HG02840 (cell line): ENCODE results near the gene TTLL6.

Experiments
- ATAC-seq: cut with Tn5 transposase; IDR thresholded peaks from one replicate; pipeline ENCODE4 v1.9.1; 2021; ENCODE audit warnings: mild to moderate bottlenecking, moderate library complexity, moderate number of reproducible peaks; ENCODE audit not compliant: unreplicated experiment, low FRiP score

TTLL6 gene

DNA sequence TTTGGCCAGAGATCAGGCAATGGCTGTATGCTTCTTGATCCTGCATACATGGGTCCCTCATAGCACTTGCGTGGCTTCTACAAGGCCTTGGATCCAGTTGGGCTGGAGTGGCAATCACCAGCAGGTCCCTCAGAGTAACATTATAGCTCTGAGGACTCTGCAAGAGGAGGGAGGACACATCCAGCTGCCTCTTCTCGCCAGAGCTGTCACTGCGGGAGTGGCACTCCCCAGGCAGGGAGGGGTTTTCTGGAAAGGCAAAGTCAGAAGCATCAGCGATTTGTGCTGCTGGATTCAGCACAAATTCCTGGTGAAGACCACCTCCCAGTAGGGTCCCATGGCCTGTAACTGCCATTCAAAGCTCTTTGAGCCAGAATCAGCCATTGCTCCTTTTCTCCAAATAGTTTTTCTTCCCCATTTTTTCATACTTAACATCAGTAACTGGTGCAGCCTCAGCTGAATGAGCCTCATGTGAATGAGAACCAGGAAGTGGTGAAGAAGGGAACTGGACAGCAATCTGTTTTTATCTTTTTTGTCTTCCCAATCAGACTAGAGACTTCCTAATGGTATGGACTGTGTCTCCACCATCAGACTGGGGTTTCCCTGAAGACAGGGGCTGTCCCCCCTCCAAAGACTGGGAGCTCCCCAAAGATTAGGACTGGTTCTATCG lies 47.9 kb downstream of the TTLL6 start:
- no peak for ATAC-seq

DNA sequence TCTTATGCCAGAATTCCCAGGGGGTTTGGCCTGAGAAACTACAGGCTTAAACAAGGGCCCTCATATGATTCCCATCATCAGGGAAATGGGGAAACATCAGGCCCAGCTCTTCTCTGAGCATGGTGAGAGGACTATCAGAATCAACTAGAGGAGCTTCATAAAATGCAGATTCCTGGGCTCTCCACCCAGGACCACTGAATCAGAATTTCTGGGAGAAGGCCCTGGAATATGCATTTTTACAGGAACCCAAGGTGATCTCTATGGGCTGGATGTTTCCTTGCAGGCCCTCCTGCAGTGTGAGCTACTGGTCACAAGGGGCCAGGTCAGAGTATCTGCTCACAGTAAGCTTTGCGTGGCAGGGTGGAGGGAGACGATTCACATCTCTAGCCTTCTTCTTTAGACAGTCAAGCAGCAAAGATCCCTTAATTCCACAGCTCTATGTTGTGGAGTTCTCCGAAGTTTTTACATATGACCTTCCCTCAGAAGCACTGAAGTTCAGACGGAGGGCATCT lies 49.7 kb downstream of the TTLL6 start:
- ATAC-seq, result no peak

GRCh38 chr17:48761114-48761513 lies 55.9 kb downstream of the TTLL6 start:
- ATAC-seq, result no peak

- no peak for ATAC-seq
Observed at GRCh38 chr17:48760411-48760810, 56.6 kb downstream of the TTLL6 start.

- no peak for ATAC-seq
Observed at GRCh38 chr17:48759288-48759687, 57.7 kb downstream of the TTLL6 start.

DNA sequence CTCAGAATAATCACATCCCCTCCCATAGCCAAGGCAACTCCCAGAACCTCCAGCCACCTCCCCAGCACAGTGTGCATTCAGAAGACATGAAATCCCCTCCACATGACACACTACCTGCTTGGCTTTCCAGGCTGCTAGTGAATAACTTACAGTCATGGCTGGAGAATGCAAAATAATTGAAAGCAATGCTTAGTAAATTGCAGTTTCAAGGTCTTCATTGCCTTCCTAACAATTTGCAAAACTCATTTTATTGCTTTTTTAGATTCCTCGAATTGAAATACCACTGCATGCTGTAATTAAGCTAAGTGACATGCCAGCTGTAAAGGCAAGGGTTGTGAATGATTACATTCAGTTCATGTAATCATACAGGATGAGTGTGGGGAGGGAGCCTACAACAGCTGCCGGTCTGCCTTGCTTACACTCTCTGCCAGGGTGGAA lies 59.5 kb downstream of the TTLL6 start:
- no peak for ATAC-seq

GRCh38 chr17:48756830-48757251 lies 60.2 kb downstream of the TTLL6 start:
- no peak for ATAC-seq

DNA sequence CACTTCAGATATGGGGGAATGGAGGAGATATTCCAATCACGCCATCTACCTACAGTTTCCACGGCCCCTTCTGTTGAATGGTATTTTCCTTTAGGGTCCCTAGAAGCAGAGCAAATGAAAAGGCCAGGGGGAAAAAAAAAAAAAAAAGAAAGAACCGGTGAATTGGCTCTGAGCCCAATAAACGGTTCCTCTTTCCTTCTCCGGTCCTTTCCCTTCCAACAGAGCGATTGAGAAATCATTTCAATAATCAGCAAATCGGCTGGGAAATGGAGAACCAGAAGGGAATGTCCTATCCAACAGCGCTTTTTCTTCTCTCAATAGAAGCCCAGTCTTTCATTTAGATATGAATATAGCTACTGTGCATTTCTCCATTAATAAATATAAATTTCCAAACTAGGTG lies 61.7 kb downstream of the TTLL6 start:
- ATAC-seq, result no peak

DNA sequence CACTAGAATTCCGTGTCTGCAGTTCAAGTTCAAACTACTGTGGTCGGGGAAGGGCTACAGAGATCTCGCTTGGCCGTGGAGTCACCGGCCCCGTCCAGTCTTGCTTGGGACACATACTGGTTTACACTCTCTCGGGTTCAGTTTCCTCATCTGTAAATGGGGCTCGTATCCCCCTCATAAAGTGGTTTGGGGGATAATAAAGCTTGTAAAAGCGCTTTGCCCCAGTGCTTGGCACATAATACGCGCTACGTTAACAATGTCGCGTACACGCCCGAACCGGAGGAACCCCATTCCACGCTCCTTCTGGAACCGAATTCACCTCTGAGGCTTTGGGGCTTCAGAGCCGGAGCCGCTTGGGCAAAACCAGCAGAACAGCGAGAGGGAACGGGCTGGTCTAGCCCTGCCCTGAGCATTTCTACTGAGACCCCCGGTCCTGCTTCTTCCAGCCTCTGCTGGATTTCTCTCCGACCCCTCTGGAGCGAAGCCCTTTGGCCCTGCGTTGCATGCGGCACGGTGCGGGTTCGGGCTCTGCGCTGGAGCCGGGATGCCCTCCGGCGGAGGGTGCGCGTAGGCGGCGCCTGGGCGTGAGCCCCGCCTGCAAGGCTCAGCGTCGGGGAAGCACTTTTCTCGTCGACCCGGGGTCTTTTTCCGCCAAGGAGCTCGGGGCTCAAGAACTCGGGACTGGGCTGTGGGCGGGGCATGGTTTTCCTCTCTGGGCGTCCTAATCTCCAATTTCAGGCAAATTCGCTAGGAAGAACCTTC lies 62.3 kb downstream of the TTLL6 start:
- no peak for ATAC-seq

GRCh38 chr17:48753794-48754499 lies 63.1 kb downstream of the TTLL6 start:
- ATAC-seq, result no peak

- ATAC-seq, result no peak
Observed at GRCh38 chr17:48752399-48753288, 64.4 kb downstream of the TTLL6 start.

DNA sequence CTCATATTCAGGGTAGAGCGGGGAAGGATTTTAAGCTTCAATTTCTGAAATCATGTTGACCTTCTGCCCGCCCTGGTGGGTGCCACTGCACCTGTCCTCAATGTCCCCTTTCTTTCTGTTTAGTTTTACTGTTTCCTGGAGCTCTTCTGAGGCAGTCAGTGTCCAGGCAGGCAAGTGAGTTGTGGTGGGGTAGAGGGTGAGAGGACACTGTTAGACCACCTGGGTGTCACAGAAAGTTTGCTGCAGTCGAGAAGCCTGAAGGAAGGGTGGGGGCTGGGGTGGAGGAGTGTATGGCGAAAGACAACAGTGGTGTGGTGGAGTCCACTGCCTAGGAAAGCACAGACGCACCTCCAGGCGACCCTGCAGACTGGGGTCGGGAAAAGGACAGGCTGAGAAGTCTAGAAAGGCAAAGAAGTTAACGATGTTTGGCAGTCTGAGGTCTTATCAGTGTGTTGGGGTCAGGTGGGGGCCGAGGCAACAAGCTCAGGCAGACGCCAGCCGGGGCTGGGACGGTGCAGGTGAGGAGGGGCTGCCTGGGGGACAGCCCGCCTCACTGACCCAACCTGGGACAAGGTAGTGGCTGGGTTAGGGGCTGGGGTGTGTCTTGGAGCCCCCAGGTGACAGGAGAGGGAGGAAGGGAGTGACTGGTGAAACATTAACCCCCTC lies 65.2 kb downstream of the TTLL6 start:
- ATAC-seq, result no peak

GRCh38 chr17:48751172-48751571 lies 65.9 kb downstream of the TTLL6 start:
- ATAC-seq, result no peak

GRCh38 chr17:48749621-48750553 lies 67.1 kb downstream of the TTLL6 start:
- ATAC-seq, result no peak

GRCh38 chr17:48748718-48749566 lies 68.1 kb downstream of the TTLL6 start:
- no peak for ATAC-seq

DNA sequence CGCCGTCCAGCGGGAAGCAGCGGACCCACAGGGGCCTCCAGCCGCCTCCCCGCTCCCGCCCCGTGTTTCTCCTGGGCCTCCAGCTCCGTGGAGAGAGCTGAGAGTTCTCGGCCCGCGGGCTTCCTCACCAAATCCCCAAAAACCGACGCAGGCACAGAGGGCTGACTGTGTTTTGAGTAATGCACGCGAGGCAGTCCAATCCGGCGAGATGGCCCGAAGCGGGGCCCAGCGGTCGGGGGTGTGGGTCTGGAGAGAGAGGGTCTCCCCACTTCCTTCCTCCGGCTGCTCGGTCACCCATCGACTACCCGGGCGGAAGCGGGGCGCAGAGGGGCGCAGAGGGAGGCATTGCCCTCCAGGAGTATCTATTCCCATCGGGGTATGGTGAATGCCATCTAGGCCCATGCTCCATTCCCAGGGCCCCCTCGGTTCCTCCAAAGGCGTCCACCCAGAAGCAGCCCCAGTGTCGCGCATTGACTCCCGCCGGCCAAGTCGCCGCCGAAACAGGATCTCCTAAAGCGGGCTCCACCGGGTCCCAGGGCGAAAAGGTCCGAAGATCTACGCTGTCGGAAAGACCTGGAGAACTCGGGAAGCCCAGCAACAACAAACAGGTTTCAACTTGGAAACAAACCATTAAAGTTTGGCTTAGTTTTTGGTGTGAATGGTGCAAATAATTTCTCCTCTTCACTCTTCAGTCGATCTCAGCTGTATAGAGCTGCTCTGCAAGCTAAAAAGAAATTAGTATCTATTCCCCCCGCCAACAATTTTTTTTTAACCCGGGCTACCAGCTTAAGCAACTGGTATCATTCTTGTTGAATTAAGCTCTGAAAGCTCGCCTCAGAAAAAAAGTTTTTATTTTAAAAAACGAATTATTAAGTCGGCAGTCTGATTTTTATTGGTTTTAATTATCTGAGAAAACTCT lies 69.3 kb downstream of the TTLL6 start:
- ATAC-seq, result no peak
